IMR-90 (cell line): ENCODE measurements around the gene PARP12.

Source experiments
- CHD1 ChIP-seq: IDR thresholded peaks from 2 replicates; pipeline ENCODE4 v1.6.1; 2012; ENCODE audit warnings: low read depth, low read length, improper control_type of control experiment
- CTCF ChIP-seq: conservative IDR thresholded peaks from 2 replicates; pipeline ENCODE4 v1.5.1; 2012; ENCODE audit warnings: mild to moderate bottlenecking, low read depth, low read length, improper control_type of control experiment
- NFE2L2 ChIP-seq: fragments of 150-350 bp; IDR thresholded peaks from 2 replicates; pipeline ENCODE4 v1.6.1; 2016; ENCODE audit warnings: low read depth, mild to moderate bottlenecking, low read length
- POLR2A ChIP-seq: IDR thresholded peaks from 2 replicates; pipeline ENCODE4 v1.6.1; 2012; ENCODE audit warnings: mild to moderate bottlenecking, low read depth, low read length
- RCOR1 ChIP-seq: IDR thresholded peaks from 2 replicates; pipeline ENCODE4 v1.6.1; 2012; ENCODE audit warnings: mild to moderate bottlenecking, low read length, improper control_type of control experiment; ENCODE audit not compliant: insufficient replicate concordance
- RFX5 ChIP-seq: IDR thresholded peaks from 2 replicates; pipeline ENCODE4 v1.8.0; 2012; ENCODE audit warnings: low read depth, mild to moderate bottlenecking, low read length, moderate library complexity
- TF ChIP-seq, protein P1 (sequence below): fragments of 150-350 bp; IDR thresholded peaks from 2 replicates; pipeline ENCODE4 v1.6.1; 2017; ENCODE audit warnings: mild to moderate bottlenecking, antibody characterized with exemption, low read length, low read depth

GRCh38 chr7:139976838-139977656 is 85.7 kb downstream of the PARP12 start:
- TF ChIP-seq CTCF, result no peak
- TF ChIP-seq CHD1, result no peak
- no peak for TF ChIP-seq NFE2L2
- no peak for TF ChIP-seq RFX5
- no peak for TF ChIP-seq POLR2A
- no peak for TF ChIP-seq RCOR1
- TF ChIP-seq, protein P1, sequence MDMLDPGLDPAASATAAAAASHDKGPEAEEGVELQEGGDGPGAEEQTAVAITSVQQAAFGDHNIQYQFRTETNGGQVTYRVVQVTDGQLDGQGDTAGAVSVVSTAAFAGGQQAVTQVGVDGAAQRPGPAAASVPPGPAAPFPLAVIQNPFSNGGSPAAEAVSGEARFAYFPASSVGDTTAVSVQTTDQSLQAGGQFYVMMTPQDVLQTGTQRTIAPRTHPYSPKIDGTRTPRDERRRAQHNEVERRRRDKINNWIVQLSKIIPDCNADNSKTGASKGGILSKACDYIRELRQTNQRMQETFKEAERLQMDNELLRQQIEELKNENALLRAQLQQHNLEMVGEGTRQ, result no peak
